Hepatocyte (in vitro differentiated cells): ENCODE results near the gene MRPL16. TPM values are rescaled to one million over a fixed set of nuclear protein-coding genes. Genes with fewer than 3 reads are reported as not detected.

ENCODE experiments used
- DNase-seq: peaks from one replicate; pipeline ENCODE4 v3.0.0-alpha.2; 2016; ENCODE audit warnings: low spot score
- H2AFZ ChIP-seq: fragments of 200-600 bp; sonication (generic); 2 replicates; pipeline ENCODE4 v1.6.0; 2016; ENCODE audit warnings: antibody characterized with exemption, mild to moderate bottlenecking
- H3K27ac ChIP-seq: fragments of 200-600 bp; sonication (generic); 2 replicates; pipeline ENCODE4 v1.5.1; 2016; ENCODE audit warnings: mild to moderate bottlenecking
- H3K27me3 ChIP-seq: fragments of 200-600 bp; sonication (generic); 2 replicates; pipeline ENCODE4 v1.6.1; 2016
- H3K36me3 ChIP-seq: fragments of 200-600 bp; sonication (generic); replicated peaks from 2 replicates; pipeline ENCODE4 v1.5.1; 2016; ENCODE audit warnings: low read depth; ENCODE audit not compliant: insufficient read depth
- H3K4me1 ChIP-seq: fragments of 200-600 bp; sonication (generic); 2 replicates; pipeline ENCODE4 v1.5.1; 2016; ENCODE audit warnings: mild to moderate bottlenecking, moderate library complexity; ENCODE audit not compliant: insufficient read depth
- H3K4me2 ChIP-seq: fragments of 200-600 bp; sonication (generic); 2 replicates; pipeline ENCODE4 v1.6.0; 2016
- H3K4me3 ChIP-seq: fragments of 200-600 bp; sonication (generic); 2 replicates; pipeline ENCODE4 v1.5.1; 2016; ENCODE audit warnings: mild to moderate bottlenecking
- H3K79me2 ChIP-seq: fragments of 200-600 bp; sonication (generic); 2 replicates; pipeline ENCODE4 v1.6.0; 2017; ENCODE audit warnings: mild to moderate bottlenecking
- H3K9me2 ChIP-seq: fragments of 200-600 bp; sonication (generic); replicated peaks from 2 replicates; pipeline ENCODE4 v1.6.0; 2017; ENCODE audit warnings: mild to moderate bottlenecking; ENCODE audit not compliant: insufficient read depth
- H3K9me3 ChIP-seq: fragments of 200-600 bp; sonication (generic); 2 replicates; pipeline ENCODE4 v1.5.1; 2016; ENCODE audit warnings: low read depth, mild to moderate bottlenecking
- H4K20me1 ChIP-seq: fragments of 200-600 bp; sonication (generic); 2 replicates; pipeline ENCODE4 v1.6.0; 2016; ENCODE audit warnings: mild to moderate bottlenecking; ENCODE audit not compliant: insufficient read depth, poor library complexity, severe bottlenecking
- EZH2 ChIP-seq: fragments of 200-600 bp; sonication (generic); IDR thresholded peaks from 2 replicates; pipeline ENCODE4 v1.6.1; 2016; ENCODE audit warnings: antibody characterized with exemption, mild to moderate bottlenecking, borderline replicate concordance
- EZH2phosphoT487 ChIP-seq: fragments of 200-600 bp; sonication (generic); IDR thresholded peaks from one replicate; pipeline ENCODE4 v1.6.1; 2018; ENCODE audit warnings: antibody characterized with exemption, mild to moderate bottlenecking, low read depth, moderate library complexity; ENCODE audit not compliant: unreplicated experiment, severe bottlenecking
- WGBS: methylation state at CpG from one replicate; pipeline ENCODE4 v1.1.6; 2016; ENCODE audit warnings: low lambda C conversion rate; ENCODE audit errors: missing lambda C conversion rate; 5-methylcytosine and 5-hydroxymethylcytosine counted together
- polyA plus RNA-seq: library from polyadenylated mRNA; unstranded; fragments of >200 nt; fragmentation: Nextera tagmentation; extraction: Ambion mirVana; gene quantifications from 2 replicates; pipeline ENCODE4 v1.2.1, GENCODE V29; 2016
- total RNA-seq: library from RNA; depleted of rRNA; stranded (reverse); fragments of >200 nt; gene quantifications from 2 replicates; pipeline ENCODE4 v1.2.3, GENCODE V29; 2014
- TF ChIP-seq, protein P1 (sequence below): fragments of 200-600 bp; sonication (generic); IDR thresholded peaks from 2 replicates; pipeline ENCODE4 v1.5.1; 2016; ENCODE audit warnings: antibody characterized with exemption, mild to moderate bottlenecking; ENCODE audit not compliant: poor library complexity

MRPL16 gene
- total and polyA plus RNA-seq, 2 experiments from 2014 or later = 51.3 to 62.0 TPM

DNA sequence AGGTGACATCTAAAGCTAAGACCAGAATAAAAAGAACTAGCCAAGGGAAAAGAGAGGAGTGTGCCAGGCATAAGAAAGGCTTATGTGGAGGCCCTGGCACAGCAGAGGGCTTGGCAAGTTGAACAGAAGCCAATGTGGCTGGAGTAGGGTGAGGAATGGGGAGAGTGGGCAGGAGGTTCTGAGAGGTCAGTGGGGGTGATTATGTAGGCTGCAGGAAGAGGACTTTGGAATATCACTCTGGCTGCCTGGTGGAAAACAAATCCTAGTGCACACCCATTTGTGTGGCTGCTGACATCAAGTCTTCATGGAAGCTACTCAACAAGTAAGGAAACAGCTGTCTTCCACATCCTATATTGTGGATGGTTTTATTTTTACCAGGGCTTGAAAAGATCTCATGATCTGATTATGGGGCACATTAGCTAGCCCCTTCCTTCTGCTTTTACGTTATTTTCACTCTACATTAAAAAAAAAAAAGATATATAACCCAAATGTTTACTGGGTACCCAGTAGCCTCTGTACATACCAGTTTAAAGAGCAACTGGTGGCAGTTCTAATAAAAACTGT is 3.4 kb downstream of the MRPL16 start:
- TF ChIP-seq EZH2 (no peak), EZH2phosphoT487 (no peak)
- TF ChIP-seq, protein P1, sequence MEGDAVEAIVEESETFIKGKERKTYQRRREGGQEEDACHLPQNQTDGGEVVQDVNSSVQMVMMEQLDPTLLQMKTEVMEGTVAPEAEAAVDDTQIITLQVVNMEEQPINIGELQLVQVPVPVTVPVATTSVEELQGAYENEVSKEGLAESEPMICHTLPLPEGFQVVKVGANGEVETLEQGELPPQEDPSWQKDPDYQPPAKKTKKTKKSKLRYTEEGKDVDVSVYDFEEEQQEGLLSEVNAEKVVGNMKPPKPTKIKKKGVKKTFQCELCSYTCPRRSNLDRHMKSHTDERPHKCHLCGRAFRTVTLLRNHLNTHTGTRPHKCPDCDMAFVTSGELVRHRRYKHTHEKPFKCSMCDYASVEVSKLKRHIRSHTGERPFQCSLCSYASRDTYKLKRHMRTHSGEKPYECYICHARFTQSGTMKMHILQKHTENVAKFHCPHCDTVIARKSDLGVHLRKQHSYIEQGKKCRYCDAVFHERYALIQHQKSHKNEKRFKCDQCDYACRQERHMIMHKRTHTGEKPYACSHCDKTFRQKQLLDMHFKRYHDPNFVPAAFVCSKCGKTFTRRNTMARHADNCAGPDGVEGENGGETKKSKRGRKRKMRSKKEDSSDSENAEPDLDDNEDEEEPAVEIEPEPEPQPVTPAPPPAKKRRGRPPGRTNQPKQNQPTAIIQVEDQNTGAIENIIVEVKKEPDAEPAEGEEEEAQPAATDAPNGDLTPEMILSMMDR = no peak
- peak overlapping the region; percentile 25 for H3K27ac ChIP-seq

DNA sequence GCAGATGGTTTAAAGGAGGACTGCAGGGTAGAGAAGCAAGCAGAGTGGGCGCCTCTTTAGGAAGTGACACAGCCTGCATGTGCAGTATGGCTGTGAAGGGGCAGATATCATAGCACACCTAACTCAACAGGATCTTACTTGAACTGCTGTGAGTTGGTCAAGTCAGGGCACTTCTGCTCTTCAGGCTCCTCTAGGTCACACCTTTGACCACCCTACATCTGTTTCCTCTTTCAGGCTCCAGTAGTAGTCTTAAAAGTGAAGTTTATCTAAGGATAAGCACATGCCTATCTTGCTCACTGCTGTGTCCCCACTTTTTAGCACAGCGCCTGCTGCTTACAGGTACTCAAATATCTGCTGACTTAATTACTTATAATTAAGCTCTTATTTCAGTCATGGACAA is 6.5 kb downstream of the MRPL16 start:
- Histone ChIP-seq H3K9me3 (no peaks in the 10 kb centered on the region), H3K4me1 (peaks cover 12% of the 10 kb centered on the region), H4K20me1 (no peaks in the 10 kb centered on the region), H2AFZ (no peak overlapping the region), H3K79me2 (peaks cover 7% of the 10 kb centered on the region), H3K36me3 (no peaks in the 10 kb centered on the region), H3K4me3 (no peak overlapping the region), H3K9me2 (no peaks in the 10 kb centered on the region), H3K4me2 (no peak overlapping the region), H3K27ac (no peak overlapping the region), H3K27me3 (no peaks in the 10 kb centered on the region)
- WGBS = 94% methylated on average over 2 of the region's 2 CpGs
- TF ChIP-seq EZH2 (no peak), EZH2phosphoT487 (no peak)
- TF ChIP-seq, protein P1 = no peak
- DNase-seq = no peak

More for the DNA sequence above, 3.4 kb downstream of the MRPL16 start:
- no peaks in the 10 kb centered on the region for H3K36me3 ChIP-seq
- no peak overlapping the region for H3K4me2 ChIP-seq
- 96% methylated on average over 1 of the region's 1 CpG for WGBS
- H3K9me3 ChIP-seq = no peaks in the 10 kb centered on the region
- H4K20me1 ChIP-seq = no peaks in the 10 kb centered on the region
- H3K79me2 ChIP-seq = peaks cover 11% of the 10 kb centered on the region
- DNase-seq = peak; percentile 16
- H3K27me3 ChIP-seq = no peaks in the 10 kb centered on the region
- no peaks in the 10 kb centered on the region for H3K9me2 ChIP-seq
- H2AFZ ChIP-seq = no peak overlapping the region
- H3K4me3 ChIP-seq = no peak overlapping the region
- H3K4me1 ChIP-seq = peaks cover 8% of the 10 kb centered on the region

DNA sequence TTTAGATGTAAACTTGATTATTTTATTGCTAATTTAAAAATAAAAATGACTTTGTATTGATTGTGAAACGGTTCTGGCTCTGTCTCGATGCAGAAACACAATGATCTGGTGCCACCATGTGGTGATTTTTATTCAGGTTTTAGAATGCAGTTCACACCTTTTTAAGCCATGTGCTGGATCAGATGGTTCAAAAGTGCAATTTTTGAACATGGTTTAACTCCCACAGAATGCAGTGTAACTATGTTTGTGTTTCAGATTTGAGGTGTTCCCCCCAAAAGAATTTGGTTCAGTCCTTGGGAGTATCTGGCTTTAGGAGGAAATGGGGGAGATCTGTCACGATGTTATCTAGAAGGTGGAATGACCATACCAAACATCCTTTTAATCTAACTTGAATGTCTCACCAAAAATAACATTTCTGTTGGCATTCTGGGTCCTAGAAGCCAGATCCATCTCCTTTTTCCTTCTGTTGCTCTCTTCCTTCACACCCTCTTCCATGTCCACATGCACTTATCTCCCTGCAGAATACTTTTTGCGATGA is 7.9 kb downstream of the MRPL16 start:
- peaks cover 12% of the 10 kb centered on the region for H3K4me1 ChIP-seq
- H3K27ac ChIP-seq = no peak overlapping the region
- H2AFZ ChIP-seq = no peak overlapping the region
- no peaks in the 10 kb centered on the region for H4K20me1 ChIP-seq
- no peaks in the 10 kb centered on the region for H3K9me2 ChIP-seq
- no peaks in the 10 kb centered on the region for H3K36me3 ChIP-seq
- no peak overlapping the region for H3K4me3 ChIP-seq
- no peak overlapping the region for H3K4me2 ChIP-seq
- 57% methylated on average over 4 of the region's 4 CpGs for WGBS
- H3K27me3 ChIP-seq = no peaks in the 10 kb centered on the region
- H3K9me3 ChIP-seq = no peaks in the 10 kb centered on the region
- TF ChIP-seq, protein P1 = peak; percentile 67
- TF ChIP-seq EZH2 (no peak), EZH2phosphoT487 (no peak)
- peaks cover 3% of the 10 kb centered on the region for H3K79me2 ChIP-seq
- peak; percentile 62 for DNase-seq
